Measurements from ENCODE around the gene PCDHA1. TPM values are rescaled to one million over a fixed set of nuclear protein-coding genes. Genes with fewer than 3 reads are reported as not detected.
"Not testable (repeated sequence)": the region's sequence is repeated elsewhere in the genome, so short reads cannot be mapped to it uniquely, and the experiment has no call there.

The PCDHA1 gene
- total RNA-seq, 1 donor from 2014 or later = not detected

GRCh38 chr5:140833993-140834392 lies 48.1 kb downstream of the PCDHA1 start, which contains the start of gene PCDHA7:
PCDHA7 (plus strand) TSS chr5:140834269; CDS start chr5:140834384, 115 bp downstream.
- peaks cover 10% of the 10 kb centered on the region for H3K9me3 Mint-ChIP-seq
- no peak for TF ChIP-seq CTCF (conservative IDR thresholded peaks at IDR 0.05)
- H3K27me3 Mint-ChIP-seq (ENCODE audit: low read depth) = no peaks in the 10 kb centered on the region
- H3K4me3 Mint-ChIP-seq = no peak within 1 kb of the TSS
- H3K36me3 Mint-ChIP-seq (ENCODE audit: low read depth) = peaks cover 59% of the 10 kb centered on the region
- H3K4me1 Mint-ChIP-seq = no peaks in the 10 kb centered on the region
- H3K27ac Mint-ChIP-seq (ENCODE audit: unreplicated experiment) = no peak within 1 kb of the TSS
- no peak for DNase-seq (ENCODE audit: low read depth, low spot score)

GRCh38 chr5:140834439-140835008 lies 48.6 kb downstream of the PCDHA1 start:
- not testable (repeated sequence) for H3K9me3 Mint-ChIP-seq; DNase-seq (ENCODE audit: low read depth, low spot score); H3K27ac Mint-ChIP-seq (ENCODE audit: unreplicated experiment); H3K4me1 Mint-ChIP-seq; H3K4me3 Mint-ChIP-seq; H3K27me3 Mint-ChIP-seq (ENCODE audit: low read depth)
- peaks cover 59% of the 10 kb centered on the region for H3K36me3 Mint-ChIP-seq (ENCODE audit: low read depth)

- TF ChIP-seq CTCF (conservative IDR thresholded peaks at IDR 0.05) = no peak
- Mint-ChIP-seq H3K4me3 (no peak overlapping the region), H3K27me3 (ENCODE audit: low read depth) (no peaks in the 10 kb centered on the region), H3K4me1 (no peaks in the 10 kb centered on the region), H3K36me3 (ENCODE audit: low read depth) (peaks cover 68% of the 10 kb centered on the region), H3K9me3 (peaks cover 15% of the 10 kb centered on the region), H3K27ac (ENCODE audit: unreplicated experiment) (no peak overlapping the region)
- no peak for DNase-seq (ENCODE audit: low read depth, low spot score)
Observed at GRCh38 chr5:140835622-140836510, 49.9 kb downstream of the PCDHA1 start.

DNA sequence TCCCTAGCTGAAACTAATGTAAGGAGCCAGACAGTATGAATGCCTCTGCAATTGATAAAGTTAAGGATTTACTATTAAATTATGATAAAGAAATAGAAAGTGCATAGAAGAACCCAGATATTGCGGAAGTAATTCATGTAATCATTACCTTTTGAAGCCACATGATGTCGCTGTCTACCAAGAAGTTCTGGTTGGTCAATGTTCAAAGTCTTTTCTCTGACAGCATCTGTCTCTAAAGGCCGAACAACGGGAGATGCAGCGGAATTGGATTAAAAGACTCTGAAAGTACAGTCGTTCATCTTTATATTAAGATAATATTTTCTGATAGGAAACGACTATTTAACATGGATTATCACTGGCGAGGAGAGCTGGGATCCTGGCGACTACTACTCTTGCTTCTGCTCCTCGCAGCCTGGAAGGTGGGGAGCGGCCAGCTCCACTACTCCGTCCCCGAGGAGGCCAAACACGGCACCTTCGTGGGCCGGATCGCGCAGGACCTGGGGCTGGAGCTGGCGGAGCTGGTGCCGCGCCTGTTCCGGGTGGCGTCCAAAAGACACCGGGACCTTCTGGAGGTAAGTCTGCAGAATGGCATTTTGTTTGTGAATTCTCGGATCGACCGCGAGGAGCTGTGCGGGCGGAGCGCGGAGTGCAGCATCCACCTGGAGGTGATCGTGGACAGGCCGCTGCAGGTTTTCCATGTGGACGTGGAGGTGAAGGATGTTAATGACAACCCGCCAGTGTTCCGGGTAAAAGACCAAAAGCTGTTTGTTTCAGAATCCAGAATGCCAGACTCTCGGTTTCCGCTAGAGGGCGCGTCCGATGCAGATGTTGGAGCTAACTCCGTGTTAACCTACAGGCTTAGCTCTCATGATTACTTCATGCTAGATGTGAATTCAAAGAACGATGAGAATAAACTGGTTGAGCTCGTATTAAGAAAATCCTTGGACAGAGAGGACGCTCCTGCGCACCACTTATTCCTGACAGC lies 55.3 kb downstream of the PCDHA1 start, which contains the start of gene PCDHA8:
TSS of gene PCDHA8 (plus strand) at position 210 of the 985 bp plus-strand sequence. CDS start at position 345, 135 bp downstream.
- peaks cover 47% of the 10 kb centered on the region for H3K36me3 Mint-ChIP-seq (ENCODE audit: low read depth)
- H3K27ac Mint-ChIP-seq (ENCODE audit: unreplicated experiment) = no peak within 1 kb of the TSS
- H3K9me3 Mint-ChIP-seq = peaks cover 8% of the 10 kb centered on the region
- no peaks in the 10 kb centered on the region for H3K4me1 Mint-ChIP-seq
- H3K4me3 Mint-ChIP-seq = no peak within 1 kb of the TSS
- DNase-seq (ENCODE audit: low read depth, low spot score) = no peak
- H3K27me3 Mint-ChIP-seq (ENCODE audit: low read depth) = no peaks in the 10 kb centered on the region
- no peak for TF ChIP-seq CTCF (conservative IDR thresholded peaks at IDR 0.05)

- DNase-seq (ENCODE audit: low read depth, low spot score) = no peak
- TF ChIP-seq CTCF (conservative IDR thresholded peaks at IDR 0.05) = no peak
- Mint-ChIP-seq H3K4me3 (no peak overlapping the region), H3K4me1 (no peaks in the 10 kb centered on the region), H3K27me3 (ENCODE audit: low read depth) (no peaks in the 10 kb centered on the region), H3K36me3 (ENCODE audit: low read depth) (peaks cover 54% of the 10 kb centered on the region), H3K9me3 (peaks cover 20% of the 10 kb centered on the region), H3K27ac (ENCODE audit: unreplicated experiment) (no peak overlapping the region)
Observed at GRCh38 chr5:140842798-140843733, 57.1 kb downstream of the PCDHA1 start.

All from neural crest cell (in vitro differentiated cells).